Hypothalamus (tissue), 51 donors: ENCODE data around the gene OSMR.

Experiments used
- DNase-seq, 51 donors: peaks; one replicate each; lab custom pipeline; 2025; lab: John Stamatoyannopoulos, UW

OSMR gene

GRCh38 chr5:38923661-38924451 lies 78.0 kb downstream of the OSMR start:
- no peak for DNase-seq

GRCh38 chr5:38925154-38925925 lies 79.5 kb downstream of the OSMR start:
- no peak for DNase-seq

- no peak for DNase-seq
Observed at GRCh38 chr5:38926121-38926520, 80.3 kb downstream of the OSMR start.

DNA sequence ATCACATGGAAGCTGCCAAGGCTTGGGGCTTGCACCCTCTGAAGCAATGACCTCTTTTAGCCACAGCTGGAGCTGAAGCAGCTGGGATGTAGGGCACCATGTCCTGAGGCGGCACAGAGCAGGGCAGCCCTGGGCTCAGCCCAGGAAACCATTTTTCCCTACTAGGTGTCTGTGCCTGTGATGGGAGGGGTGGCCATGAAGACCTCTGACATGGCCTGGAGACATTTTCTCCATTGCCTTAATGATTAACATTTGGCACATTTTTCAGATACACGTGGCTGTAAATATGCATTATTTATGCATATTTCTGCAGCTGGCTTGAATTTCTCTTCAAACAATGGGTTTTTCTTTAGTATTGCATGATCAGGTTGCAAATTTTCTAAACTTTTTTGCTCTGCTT lies 81.7 kb downstream of the OSMR start:
- no peak for DNase-seq

DNA sequence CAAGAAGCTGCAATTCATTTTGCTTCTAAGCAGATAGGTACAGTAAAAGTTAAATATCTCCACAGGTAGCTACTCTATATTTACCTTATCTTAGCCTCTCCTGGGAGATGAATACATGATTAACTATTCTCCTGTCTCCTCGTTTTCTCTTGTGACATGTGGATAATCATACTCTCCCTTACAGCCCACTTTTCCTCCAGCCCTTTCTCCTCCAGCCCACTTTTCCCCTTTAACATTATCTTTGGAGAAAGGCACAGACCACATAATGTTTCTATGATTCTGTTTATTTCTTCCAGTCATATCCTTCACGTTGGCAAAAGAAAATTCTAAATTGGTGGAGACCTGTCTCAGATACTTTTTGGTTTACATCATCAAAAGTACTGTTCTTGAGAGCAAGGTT lies 84.0 kb downstream of the OSMR start:
- DNase-seq, result no peak

- DNase-seq, result no peak
Observed at GRCh38 chr5:38931731-38932130, 85.9 kb downstream of the OSMR start.

DNA sequence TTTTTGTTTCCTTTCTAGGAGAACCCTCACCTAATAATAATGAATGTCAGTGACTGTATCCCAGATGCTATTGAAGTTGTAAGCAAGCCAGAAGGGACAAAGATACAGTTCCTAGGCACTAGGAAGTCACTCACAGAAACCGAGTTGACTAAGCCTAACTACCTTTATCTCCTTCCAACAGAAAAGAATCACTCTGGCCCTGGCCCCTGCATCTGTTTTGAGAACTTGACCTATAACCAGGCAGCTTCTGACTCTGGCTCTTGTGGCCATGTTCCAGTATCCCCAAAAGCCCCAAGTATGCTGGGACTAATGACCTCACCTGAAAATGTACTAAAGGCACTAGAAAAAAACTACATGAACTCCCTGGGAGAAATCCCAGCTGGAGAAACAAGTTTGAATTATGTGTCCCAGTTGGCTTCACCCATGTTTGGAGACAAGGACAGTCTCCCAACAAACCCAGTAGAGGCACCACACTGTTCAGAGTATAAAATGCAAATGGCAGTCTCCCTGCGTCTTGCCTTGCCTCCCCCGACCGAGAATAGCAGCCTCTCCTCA lies 87.1 kb downstream of the OSMR start:
- DNase-seq, result no peak

DNA sequence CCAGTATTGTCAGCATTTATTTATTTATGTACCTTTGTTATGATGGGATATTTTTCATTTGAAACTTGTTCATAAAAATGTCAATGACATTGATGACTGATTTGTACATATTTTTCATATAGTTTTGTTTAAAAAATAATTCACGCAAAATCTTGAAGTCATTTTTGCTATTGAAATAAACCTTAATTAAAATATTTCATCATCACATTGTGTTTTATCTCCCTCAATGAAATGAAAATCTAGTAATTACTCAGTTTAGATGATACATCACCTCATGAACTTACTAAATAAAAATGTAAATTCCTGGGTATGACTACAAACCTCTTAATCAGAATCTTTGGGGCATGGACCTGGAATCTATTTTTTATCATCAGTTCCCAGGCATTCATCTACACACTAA lies 89.6 kb downstream of the OSMR start:
- DNase-seq, result no peak

DNA sequence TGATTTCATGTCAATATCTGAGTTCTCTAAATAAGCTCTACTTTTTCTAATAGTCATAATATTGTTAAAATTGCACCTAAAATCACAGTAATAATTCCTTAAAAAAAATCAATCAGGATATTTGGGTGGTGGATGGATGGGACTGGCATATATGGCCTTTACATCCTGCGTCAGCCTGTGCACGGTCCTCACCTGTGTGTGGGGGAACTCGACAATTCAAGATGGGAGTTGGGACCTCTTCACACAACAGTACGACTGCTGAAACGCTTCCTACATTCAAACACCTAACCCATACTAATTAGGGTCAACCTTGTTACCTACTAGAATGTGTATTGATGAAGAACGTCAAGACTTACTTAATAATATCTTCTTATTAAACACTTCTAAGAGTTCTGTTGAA lies 90.5 kb downstream of the OSMR start:
- no peak for DNase-seq

DNA sequence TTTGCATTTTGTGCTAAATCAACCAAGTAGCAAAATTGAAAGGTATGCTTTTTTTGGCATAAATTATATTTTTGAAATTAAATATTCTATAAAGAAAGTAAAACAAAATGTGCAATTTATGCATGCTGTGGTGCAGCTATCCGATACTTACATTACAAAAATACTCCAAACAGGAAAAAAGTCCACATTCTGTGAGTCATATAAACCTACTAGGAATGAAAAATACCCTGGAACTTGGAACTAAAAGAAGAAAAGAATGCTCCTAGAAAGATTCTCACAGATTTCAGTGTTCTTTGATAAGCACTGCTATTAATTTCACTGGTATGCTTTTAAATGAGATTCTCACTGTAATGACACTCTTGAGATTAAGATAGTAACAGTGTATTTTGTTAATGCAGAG lies 92.6 kb downstream of the OSMR start:
- DNase-seq, result no peak

DNA sequence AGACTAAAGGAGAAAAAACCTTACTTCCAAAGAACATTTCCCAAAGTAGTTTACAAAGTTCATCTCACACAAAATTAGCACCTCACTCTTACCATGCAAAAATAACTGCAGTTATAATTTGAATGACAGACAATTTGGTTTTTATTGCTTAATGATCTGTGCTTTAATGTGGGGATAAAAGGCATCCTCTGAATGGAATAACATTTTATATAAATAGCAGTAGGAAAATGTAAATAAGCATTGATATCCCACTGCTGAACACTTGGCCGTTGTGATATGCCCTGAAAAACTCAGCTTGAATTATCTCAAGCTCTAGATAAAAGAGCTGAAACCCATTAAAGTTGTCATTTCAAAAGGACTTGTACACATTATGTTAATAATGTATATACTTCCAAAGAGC lies 93.2 kb downstream of the OSMR start:
- no peak for DNase-seq

DNA sequence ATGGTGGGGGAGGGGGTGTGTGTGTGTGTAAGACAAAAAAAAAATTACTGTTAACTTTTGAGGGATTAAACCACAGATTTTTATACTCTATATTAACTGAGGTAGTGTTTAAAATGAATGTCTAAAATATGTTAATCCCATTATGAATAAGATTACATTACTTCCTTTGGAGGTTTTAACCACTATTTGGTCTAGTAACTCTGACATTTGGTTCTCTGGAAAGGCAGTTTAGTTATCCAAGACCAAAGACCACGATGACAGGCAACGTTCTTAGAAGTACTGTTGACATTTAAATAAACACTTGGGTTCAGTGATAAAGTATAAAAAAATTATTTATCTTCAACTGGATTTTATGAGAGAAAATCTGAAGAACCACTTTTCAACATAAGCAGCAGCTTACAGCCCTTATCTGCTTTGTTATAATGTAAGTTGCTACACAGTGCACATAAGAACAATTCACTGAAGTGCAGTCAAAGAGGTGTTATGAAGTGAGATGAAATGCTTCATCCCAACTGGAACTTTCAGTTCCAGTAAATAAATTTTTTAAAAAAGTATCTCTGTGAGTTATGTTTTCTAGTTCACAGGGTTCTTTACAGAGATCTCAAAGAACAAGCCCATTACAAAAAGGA lies 94.5 kb downstream of the OSMR start:
- DNase-seq, result no peak

- no peak for DNase-seq
Observed at GRCh38 chr5:38941912-38942311, 96.1 kb downstream of the OSMR start.

DNA sequence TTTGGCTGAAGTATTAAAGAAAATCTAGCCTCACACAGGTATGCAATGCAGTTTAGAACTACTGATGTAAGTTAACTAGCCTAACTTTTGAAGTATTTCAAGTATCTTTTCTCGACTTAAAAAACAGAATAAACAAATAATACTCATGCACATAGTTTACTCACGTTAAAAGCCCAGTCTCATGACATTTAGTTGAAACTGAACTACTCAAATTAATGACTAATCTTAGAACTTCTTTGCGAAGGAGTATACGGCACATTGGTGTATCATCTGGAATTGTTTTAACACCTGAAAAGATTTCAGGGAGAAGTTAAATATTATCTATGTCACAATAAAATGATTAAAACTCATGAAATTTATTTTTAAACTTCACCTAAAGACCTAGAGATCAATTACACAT lies 98.5 kb downstream of the OSMR start:
- no peak for DNase-seq

DNA sequence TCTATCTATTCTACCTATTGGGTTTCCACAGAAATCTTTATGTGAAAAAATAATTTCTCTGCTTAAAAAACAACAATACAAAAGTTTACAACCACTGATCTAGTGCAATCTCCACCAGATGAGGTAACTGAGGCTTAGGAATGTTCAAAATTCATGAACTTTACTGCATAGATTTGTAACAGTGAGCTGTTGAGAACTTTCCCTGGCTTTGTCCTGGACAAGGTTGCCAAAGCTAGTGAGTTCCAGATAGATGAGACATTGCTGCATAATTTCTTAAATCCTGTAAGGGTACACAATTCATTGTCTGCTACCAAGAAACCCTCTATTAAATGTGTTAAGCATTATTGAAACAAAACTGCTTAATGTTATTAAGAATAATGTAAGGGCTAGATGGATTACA lies 102.7 kb downstream of the OSMR start:
- no peak for DNase-seq

DNA sequence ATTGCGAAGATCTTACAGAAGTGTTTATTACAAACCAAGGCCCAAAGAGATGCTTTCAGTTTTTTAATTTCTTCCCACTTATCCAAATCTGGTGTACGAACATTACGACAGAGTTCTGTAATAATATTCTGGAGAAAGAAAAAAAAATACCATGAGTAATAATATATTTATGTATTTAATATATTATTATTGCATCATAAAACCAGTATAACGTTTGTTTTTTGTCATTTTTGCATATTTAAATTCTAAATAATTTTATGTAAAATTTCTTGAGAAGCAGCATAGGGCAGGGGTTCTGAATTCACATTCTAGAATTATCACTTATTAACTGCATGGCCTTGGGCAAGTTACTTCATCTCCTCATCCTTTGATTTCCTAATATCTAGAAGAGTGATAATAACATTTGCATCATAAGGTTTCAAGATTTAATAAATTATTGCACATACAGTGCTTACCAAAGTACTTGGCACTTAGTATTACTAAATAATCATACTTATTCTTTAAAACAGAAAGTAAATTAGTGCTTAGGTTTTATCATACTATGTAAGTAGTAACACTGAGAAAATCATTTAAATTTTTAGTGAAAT lies 107.7 kb downstream of the OSMR start:
- DNase-seq, result no peak

- no peak for DNase-seq
Observed at GRCh38 chr5:38961691-38962090, 115.9 kb downstream of the OSMR start.

GRCh38 chr5:38968665-38969064 lies 122.9 kb downstream of the OSMR start:
- no peak for DNase-seq

DNA sequence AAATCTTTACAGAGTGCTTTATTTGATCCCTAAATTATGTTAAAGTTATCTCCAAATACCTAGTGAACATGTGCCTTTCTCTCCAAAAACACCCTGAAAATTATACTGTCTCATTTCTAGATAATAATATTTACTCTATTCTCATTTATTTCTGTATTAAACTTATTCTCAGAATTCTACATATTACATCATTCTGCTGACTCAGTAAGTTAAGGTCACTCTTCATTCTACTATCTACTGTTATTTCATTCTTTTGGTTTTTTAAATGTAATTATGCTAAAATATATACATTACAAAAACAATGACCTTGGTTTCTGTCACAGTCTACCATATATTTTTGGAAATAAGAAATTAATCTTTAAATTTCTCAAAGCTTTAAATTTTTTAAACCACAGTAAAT lies 132.2 kb downstream of the OSMR start:
- DNase-seq, result no peak

DNA sequence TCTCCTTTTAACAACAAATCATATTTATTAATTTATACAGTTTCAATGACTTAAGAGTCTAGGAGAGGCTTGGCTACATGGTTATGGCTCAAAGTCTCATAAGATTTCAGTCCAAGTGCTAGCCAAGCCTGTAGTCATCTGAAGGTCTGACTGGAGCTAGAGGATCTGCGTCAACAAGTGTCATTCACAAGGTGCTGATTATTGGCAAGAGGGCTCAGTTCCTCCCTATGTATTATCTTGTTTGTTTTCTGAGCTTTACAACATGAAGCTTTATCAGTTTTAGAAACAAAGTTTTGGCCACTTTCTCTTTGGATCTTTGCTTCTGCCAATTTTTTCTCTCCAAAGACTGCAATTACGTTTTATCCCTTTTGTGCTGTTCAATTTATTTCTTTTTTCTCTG lies 133.7 kb downstream of the OSMR start:
- no peak for DNase-seq
